Panc1 (cell line): Measurements from ENCODE around the gene TLK1. TPM values are rescaled to one million over a fixed set of nuclear protein-coding genes. Genes with fewer than 3 reads are reported as not detected.

ENCODE experiments used
- ATAC-seq: fragments of 200-7000 bp; cut with Tn5 transposase; 2 replicates; pipeline ENCODE4 v1.9.1; 2020; ENCODE audit warnings: mild to moderate bottlenecking, moderate library complexity
- BruUV-seq: library from RNA; stranded (reverse); fragments of 400-500 nt; replicated peaks from 2 replicates; lab custom pipeline; 2021; lab: Mats Ljungman, UMichigan
- CTCF ChIA-PET: fragments of 300-600 bp; sonication (Branson Sonifier 250); formaldehyde crosslinking; loops from one replicate; lab custom pipeline; 2022; ENCODE audit warnings: antibody characterized with exemption; lab: Charles Lee
- POLR2A ChIA-PET: fragments of 300-600 bp; sonication (Branson Sonifier 250); formaldehyde crosslinking; loops from one replicate; lab custom pipeline; 2022; ENCODE audit warnings: antibody characterized with exemption; lab: Charles Lee
- DNase-seq: peaks from one replicate; pipeline ENCODE4 v3.0.0-alpha.2; 2010; ENCODE audit warnings: low read depth, low spot score
- H3K27ac ChIP-seq: 2 replicates; pipeline ENCODE4 v1.5.1; 2011; ENCODE audit warnings: mild to moderate bottlenecking, low read length, inconsistent platforms
- H3K27me3 ChIP-seq: fragments of 200-500 bp; sonication (Bioruptor generic); 2 replicates; pipeline ENCODE4 v1.6.0; 2014; ENCODE audit warnings: low read length, inconsistent platforms; ENCODE audit not compliant: control insufficient read depth, insufficient read depth
- H3K36me3 ChIP-seq: fragments of 200-500 bp; sonication (Bioruptor generic); 2 replicates; pipeline ENCODE4 v1.5.1; 2014; ENCODE audit warnings: inconsistent platforms, mild to moderate bottlenecking, low read length, moderate library complexity; ENCODE audit not compliant: control insufficient read depth, insufficient read depth
- H3K4me1 ChIP-seq: 2 replicates; pipeline ENCODE4 v1.5.1; 2011; ENCODE audit warnings: inconsistent platforms, mild to moderate bottlenecking, low read length, moderate library complexity; ENCODE audit not compliant: control insufficient read depth, insufficient read depth
- H3K4me3 ChIP-seq, 2 experiments: 2 replicates each; pipeline ENCODE4 v1.5.1; 2011 to 2012; ENCODE audit warnings: low read depth in 2 of 2, low read length in 2 of 2, mild to moderate bottlenecking in 2 of 2, inconsistent platforms in 1 of 2, moderate library complexity in 1 of 2
- H3K9me3 ChIP-seq: fragments of 200-500 bp; sonication (Bioruptor generic); 2 replicates; pipeline ENCODE4 v1.5.1; 2014; ENCODE audit warnings: low read depth, mild to moderate bottlenecking, inconsistent platforms, low read length, moderate library complexity; ENCODE audit not compliant: control insufficient read depth, insufficient read depth
- POLR2AphosphoS5 ChIP-seq: IDR thresholded peaks from 2 replicates; pipeline ENCODE4 v1.6.1; 2012; ENCODE audit warnings: mild to moderate bottlenecking, low read depth, low read length, moderate library complexity
- SIN3A ChIP-seq: IDR thresholded peaks from 2 replicates; pipeline ENCODE4 v1.6.1; 2012; ENCODE audit warnings: low read depth, mild to moderate bottlenecking, low read length, moderate library complexity, borderline replicate concordance; ENCODE audit not compliant: insufficient read depth
- TCF7L2 ChIP-seq: IDR thresholded peaks from 2 replicates; pipeline ENCODE4 v1.6.1; 2011; ENCODE audit warnings: mild to moderate bottlenecking, low read depth, low read length, inconsistent platforms
- in situ Hi-C: cut with HindIII; loops from 2 replicates; pipeline ENCODE4 v1.10.0; 2016; ENCODE audit warnings: low sequenced_read_pairs, low pct_unique_long_range_greater_than_20kb
- intact Hi-C: fragments of 100-400 bp; cut with micrococcal nuclease; formaldehyde crosslinking; loops from one replicate; pipeline ENCODE4 v1.10.0; 2022; ENCODE audit not compliant: unreplicated experiment
- total RNA-seq: library from RNA; stranded (reverse); gene quantifications from one replicate; pipeline ENCODE4 v1.2.1, GENCODE V29; 2021; ENCODE audit not compliant: unreplicated experiment
- TF ChIP-seq, protein P1 (sequence below), 2 experiments: IDR thresholded peaks; 2 replicates each; pipeline ENCODE4 v1.6.1; 2011 to 2012; ENCODE audit warnings: low read depth in 2 of 2, control low read depth in 1 of 2, low read length in 1 of 2, mild to moderate bottlenecking in 1 of 2, moderate library complexity in 1 of 2; ENCODE audit not compliant: insufficient read depth in 1 of 2
- TF ChIP-seq, protein P2 (sequence below): fragments of 450-650 bp; IDR thresholded peaks from 2 replicates; pipeline ENCODE4 v1.5.1; 2017; ENCODE audit warnings: mild to moderate bottlenecking

The TLK1 gene
- total RNA-seq, 1 experiment from 2014 or later: 92.9 TPM

DNA sequence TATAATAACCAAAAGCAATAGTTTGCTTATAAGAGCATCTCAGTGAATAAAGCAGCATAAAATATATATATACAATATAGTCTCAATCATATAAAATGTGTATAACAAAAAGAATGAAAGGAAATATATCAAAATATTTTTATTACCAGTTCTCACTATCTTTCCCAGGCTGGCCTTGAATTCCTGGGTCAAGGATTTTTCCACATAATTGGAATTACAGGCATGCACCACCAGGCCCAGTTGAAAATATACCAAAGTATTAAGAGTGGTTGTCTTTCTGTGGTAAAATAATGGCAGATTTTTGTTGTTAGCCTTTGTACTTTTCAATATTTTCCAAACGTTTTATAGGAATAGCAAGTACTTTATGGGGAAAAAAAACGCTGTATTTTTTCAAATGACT lies 8.6 kb upstream of the TLK1 start:
- Histone ChIP-seq H3K27me3 (no peaks in the 10 kb centered on the region), H3K27ac (no peak overlapping the region), H3K4me1 (no peaks in the 10 kb centered on the region), H3K9me3 (no peaks in the 10 kb centered on the region), H3K36me3 (no peaks in the 10 kb centered on the region), H3K4me3 (no peak overlapping the region)
- intact Hi-C loops: no loop called here
- no TSS peak for BruUV-seq
- no peak for ATAC-seq
- in situ Hi-C loops: no loop called here
- CTCF ChIA-PET: no interaction called here
- TF ChIP-seq SIN3A: no peak
- POLR2A ChIA-PET: no interaction called here
- no peak for DNase-seq

DNA sequence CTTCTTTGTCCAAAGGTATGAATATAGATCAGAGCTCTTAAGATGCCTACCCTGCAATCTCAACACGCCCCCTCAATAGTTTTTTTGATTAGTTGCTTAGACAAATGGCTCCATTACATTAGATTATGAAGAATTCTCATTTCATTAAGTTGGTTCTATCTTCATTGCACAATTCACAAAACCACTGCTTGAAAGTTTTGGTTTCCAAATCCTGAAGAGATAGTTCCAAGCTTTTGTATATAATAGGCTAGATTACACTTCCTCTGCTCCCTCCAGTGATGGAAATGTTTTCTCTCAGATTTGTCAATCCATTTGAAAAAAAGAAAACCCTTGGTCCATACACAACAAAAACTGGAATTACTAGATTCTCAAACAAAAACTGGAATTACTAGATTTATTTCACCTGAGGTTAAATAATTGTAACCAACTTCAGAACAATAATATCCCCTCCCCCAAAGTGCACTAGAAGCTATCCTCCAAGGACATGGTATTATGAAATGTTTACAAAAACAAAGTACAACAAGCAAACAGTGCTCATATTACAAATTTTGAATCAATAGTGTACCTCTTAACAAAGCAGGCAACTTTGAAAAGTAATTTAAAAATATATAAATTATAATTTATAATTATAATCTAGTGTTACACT lies 6.8 kb upstream of the TLK1 start:
- no TSS peak for BruUV-seq
- H3K4me1 ChIP-seq: no peaks in the 10 kb centered on the region
- H3K4me3 ChIP-seq: no peak overlapping the region
- no peak overlapping the region for H3K27ac ChIP-seq
- no peaks in the 10 kb centered on the region for H3K36me3 ChIP-seq
- ChIA-PET CTCF (no interaction called here), POLR2A (no interaction called here)
- no peak for DNase-seq
- TF ChIP-seq, protein P1, sequence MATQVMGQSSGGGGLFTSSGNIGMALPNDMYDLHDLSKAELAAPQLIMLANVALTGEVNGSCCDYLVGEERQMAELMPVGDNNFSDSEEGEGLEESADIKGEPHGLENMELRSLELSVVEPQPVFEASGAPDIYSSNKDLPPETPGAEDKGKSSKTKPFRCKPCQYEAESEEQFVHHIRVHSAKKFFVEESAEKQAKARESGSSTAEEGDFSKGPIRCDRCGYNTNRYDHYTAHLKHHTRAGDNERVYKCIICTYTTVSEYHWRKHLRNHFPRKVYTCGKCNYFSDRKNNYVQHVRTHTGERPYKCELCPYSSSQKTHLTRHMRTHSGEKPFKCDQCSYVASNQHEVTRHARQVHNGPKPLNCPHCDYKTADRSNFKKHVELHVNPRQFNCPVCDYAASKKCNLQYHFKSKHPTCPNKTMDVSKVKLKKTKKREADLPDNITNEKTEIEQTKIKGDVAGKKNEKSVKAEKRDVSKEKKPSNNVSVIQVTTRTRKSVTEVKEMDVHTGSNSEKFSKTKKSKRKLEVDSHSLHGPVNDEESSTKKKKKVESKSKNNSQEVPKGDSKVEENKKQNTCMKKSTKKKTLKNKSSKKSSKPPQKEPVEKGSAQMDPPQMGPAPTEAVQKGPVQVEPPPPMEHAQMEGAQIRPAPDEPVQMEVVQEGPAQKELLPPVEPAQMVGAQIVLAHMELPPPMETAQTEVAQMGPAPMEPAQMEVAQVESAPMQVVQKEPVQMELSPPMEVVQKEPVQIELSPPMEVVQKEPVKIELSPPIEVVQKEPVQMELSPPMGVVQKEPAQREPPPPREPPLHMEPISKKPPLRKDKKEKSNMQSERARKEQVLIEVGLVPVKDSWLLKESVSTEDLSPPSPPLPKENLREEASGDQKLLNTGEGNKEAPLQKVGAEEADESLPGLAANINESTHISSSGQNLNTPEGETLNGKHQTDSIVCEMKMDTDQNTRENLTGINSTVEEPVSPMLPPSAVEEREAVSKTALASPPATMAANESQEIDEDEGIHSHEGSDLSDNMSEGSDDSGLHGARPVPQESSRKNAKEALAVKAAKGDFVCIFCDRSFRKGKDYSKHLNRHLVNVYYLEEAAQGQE (IDR thresholded peaks at IDR 0.05; ENCODE audit: insufficient read depth in 1 of 2, low read depth in 2 of 2, low read length in 1 of 2): no peak
- TF ChIP-seq POLR2AphosphoS5: no peak
- TF ChIP-seq, protein P2, sequence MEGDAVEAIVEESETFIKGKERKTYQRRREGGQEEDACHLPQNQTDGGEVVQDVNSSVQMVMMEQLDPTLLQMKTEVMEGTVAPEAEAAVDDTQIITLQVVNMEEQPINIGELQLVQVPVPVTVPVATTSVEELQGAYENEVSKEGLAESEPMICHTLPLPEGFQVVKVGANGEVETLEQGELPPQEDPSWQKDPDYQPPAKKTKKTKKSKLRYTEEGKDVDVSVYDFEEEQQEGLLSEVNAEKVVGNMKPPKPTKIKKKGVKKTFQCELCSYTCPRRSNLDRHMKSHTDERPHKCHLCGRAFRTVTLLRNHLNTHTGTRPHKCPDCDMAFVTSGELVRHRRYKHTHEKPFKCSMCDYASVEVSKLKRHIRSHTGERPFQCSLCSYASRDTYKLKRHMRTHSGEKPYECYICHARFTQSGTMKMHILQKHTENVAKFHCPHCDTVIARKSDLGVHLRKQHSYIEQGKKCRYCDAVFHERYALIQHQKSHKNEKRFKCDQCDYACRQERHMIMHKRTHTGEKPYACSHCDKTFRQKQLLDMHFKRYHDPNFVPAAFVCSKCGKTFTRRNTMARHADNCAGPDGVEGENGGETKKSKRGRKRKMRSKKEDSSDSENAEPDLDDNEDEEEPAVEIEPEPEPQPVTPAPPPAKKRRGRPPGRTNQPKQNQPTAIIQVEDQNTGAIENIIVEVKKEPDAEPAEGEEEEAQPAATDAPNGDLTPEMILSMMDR: no peak
- no peak for TF ChIP-seq TCF7L2
- no peak for TF ChIP-seq SIN3A
- in situ Hi-C loops (no loop called here), intact Hi-C loops (no loop called here)
- no peaks in the 10 kb centered on the region for H3K9me3 ChIP-seq
- H3K27me3 ChIP-seq: no peaks in the 10 kb centered on the region
- no peak for ATAC-seq

DNA sequence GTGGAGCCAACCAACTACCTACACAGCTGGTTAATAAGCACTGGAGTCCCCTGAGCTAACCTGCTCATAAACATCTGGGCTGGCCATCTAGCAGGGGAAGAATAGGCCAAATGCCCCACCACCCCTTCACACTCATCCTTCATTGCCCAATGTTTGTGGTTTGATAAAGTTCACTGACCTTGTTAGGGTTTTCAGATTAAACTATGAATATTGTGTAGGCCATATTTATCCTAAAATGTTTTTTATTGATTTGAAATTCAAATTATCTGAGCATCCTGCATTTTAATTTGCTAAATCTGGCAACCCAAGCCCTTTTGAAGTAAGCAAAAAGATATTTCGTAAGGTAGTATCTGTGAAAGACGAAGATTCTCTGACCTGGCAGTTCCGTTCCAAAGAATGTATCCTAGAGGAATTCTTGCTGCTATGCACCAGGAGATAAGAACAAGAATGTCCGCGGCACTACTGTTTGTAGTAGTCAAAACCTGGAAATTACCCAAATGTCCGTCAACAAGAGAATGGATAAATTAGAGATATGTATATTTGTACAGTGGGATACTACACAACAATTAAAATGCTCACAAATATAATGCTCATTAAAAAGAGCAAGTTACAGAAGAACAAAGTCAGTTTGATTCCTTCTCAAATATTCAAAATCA lies 5.8 kb upstream of the TLK1 start:
- Histone ChIP-seq H3K9me3 (no peaks in the 10 kb centered on the region), H3K4me3 (no peak overlapping the region), H3K27ac (no peak overlapping the region), H3K27me3 (no peaks in the 10 kb centered on the region), H3K36me3 (no peaks in the 10 kb centered on the region), H3K4me1 (peaks cover 5% of the 10 kb centered on the region; the same call in 1 of the 2 replicates)
- DNase-seq (no peak), ATAC-seq (no peak)
- TF ChIP-seq, protein P1 (IDR thresholded peaks at IDR 0.05; ENCODE audit: insufficient read depth in 1 of 2, low read depth in 2 of 2, low read length in 1 of 2): no peak
- no TSS peak for BruUV-seq
- ChIA-PET CTCF (no interaction called here), POLR2A (no interaction called here)
- intact Hi-C loops (no loop called here), in situ Hi-C loops (no loop called here)
